Mammary epithelial cell (primary cell): ENCODE data around the gene HARS1.

Experiments used
- EZH2 ChIP-seq: IDR thresholded peaks from 2 replicates; pipeline ENCODE4 v1.6.1; 2012; ENCODE audit warnings: low read length, inconsistent platforms, borderline replicate concordance
- TF ChIP-seq, protein P1 (sequence below), 2 donors: IDR thresholded peaks in 1 of 2; conservative IDR thresholded peaks in 1 of 2; 2 replicates each; pipeline ENCODE4 v1.5.1; 2011 to 2012; ENCODE audit warnings: inconsistent platforms in 2 of 2, low read length in 2 of 2, mild to moderate bottlenecking in 2 of 2, control low read depth in 1 of 2, low read depth in 1 of 2; ENCODE audit not compliant: insufficient read depth in 1 of 2; ENCODE audit errors: extremely low read depth in 1 of 2

DNA sequence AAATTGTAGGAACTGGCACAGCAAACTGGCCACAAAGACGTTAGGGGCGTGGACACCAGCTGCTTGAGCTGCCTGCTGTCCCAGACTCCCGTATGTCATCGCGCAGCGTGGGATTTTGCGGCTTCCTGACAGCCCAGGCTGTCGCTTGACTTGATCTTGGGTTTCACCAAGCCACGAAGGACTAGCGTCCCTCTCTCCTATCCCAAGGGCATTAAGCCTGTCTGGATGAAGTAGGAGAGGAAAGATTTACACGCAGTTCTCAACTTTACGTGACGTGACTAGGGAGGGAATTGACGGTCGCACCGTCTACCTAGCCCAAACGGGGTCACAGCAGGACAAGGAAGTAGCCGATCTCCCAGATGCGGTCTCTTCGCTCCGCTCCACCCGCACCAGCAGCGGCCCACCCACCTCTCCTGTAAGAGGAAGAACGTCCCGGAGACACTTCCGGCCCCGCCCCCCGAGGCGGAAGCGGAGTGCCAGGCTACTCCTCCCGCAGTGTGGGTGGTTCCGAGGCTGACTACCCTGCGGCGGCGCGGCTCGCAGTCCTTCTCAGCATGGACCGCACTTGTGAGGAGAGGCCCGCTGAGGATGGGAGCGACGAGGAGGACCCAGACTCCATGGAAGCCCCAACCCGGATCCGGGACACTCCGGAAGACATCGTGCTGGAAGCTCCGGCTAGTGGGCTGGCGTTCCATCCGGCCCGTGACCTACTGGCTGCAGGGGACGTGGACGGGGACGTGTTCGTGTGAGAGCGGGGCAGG is 26.6 kb downstream of the HARS1 start, which contains the start of gene WDR55:
- TF ChIP-seq, protein P1, sequence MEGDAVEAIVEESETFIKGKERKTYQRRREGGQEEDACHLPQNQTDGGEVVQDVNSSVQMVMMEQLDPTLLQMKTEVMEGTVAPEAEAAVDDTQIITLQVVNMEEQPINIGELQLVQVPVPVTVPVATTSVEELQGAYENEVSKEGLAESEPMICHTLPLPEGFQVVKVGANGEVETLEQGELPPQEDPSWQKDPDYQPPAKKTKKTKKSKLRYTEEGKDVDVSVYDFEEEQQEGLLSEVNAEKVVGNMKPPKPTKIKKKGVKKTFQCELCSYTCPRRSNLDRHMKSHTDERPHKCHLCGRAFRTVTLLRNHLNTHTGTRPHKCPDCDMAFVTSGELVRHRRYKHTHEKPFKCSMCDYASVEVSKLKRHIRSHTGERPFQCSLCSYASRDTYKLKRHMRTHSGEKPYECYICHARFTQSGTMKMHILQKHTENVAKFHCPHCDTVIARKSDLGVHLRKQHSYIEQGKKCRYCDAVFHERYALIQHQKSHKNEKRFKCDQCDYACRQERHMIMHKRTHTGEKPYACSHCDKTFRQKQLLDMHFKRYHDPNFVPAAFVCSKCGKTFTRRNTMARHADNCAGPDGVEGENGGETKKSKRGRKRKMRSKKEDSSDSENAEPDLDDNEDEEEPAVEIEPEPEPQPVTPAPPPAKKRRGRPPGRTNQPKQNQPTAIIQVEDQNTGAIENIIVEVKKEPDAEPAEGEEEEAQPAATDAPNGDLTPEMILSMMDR (conservative IDR thresholded peaks at IDR 0.05 in 1 of 2, IDR thresholded peaks at IDR 0.05 in 1 of 2; ENCODE audit: extremely low read depth in 1 of 2, insufficient read depth in 1 of 2, low read depth in 1 of 2, low read length in 2 of 2) = no peak
- TF ChIP-seq EZH2 = no peak
